Activated T-helper 17 cell treated with anti-CD3 and anti-CD28 coated beads, Interleukin-2, amount 50 U/mL, for 72 hours (primary cell): ENCODE measurements around the gene VAMP2. TPM values are rescaled to one million over a fixed set of nuclear protein-coding genes. Genes with fewer than 3 reads are reported as not detected.
A peak's percentile ranks its signal among the peaks of the same experiment; 100 is the strongest.

Source experiments
- ATAC-seq: fragments of 150-1000 bp; cut with Tn5 transposase; replicated peaks from 2 replicates; pipeline ENCODE4 v1.10.0; 2021; ENCODE audit warnings: mild to moderate bottlenecking, moderate library complexity
- H3K27ac Mint-ChIP-seq: one replicate; pipeline ENCODE4 v1.8.0; 2022; ENCODE audit warnings: mixed read lengths
- H3K27me3 Mint-ChIP-seq: one replicate; pipeline ENCODE4 v1.8.0; 2022; ENCODE audit warnings: mixed read lengths
- H3K36me3 Mint-ChIP-seq: one replicate; pipeline ENCODE4 v1.8.0; 2022; ENCODE audit warnings: low read depth, mild to moderate bottlenecking, mixed read lengths
- H3K4me1 Mint-ChIP-seq: one replicate; pipeline ENCODE4 v1.8.0; 2022; ENCODE audit warnings: mixed read lengths
- H3K4me3 Mint-ChIP-seq: one replicate; pipeline ENCODE4 v1.8.0; 2022; ENCODE audit warnings: mild to moderate bottlenecking, mixed read lengths
- H3K9me3 Mint-ChIP-seq: one replicate; pipeline ENCODE4 v1.8.0; 2022; ENCODE audit warnings: mixed read lengths
- total RNA-seq, 2 donors: library from RNA; stranded (reverse); gene quantifications; one replicate each; pipeline ENCODE4 v1.2.3, GENCODE V29; 2022

Gene VAMP2
- total RNA-seq, 2 donors from 2014 or later: 41.7 to 66.2 TPM

GRCh38 chr17:8144401-8145231 is 18.1 kb downstream of the VAMP2 start:
- H3K4me3 Mint-ChIP-seq: no peak overlapping the region
- ATAC-seq: no peak
- H3K4me1 Mint-ChIP-seq: peaks cover 4% of the 10 kb centered on the region
- H3K36me3 Mint-ChIP-seq: no peaks in the 10 kb centered on the region
- H3K27me3 Mint-ChIP-seq: no peaks in the 10 kb centered on the region
- H3K27ac Mint-ChIP-seq: no peak overlapping the region
- H3K9me3 Mint-ChIP-seq: no peaks in the 10 kb centered on the region

GRCh38 chr17:8143581-8144400 is 19.0 kb downstream of the VAMP2 start:
- H3K4me1 Mint-ChIP-seq: peaks cover 4% of the 10 kb centered on the region
- peak overlapping the region; percentile 68 for H3K27ac Mint-ChIP-seq
- no peaks in the 10 kb centered on the region for H3K36me3 Mint-ChIP-seq

GRCh38 chr17:8142887-8143580 is 19.7 kb downstream of the VAMP2 start:
- no peaks in the 10 kb centered on the region for H3K36me3 Mint-ChIP-seq
- H3K4me1 Mint-ChIP-seq: peaks cover 4% of the 10 kb centered on the region
- H3K9me3 Mint-ChIP-seq: no peaks in the 10 kb centered on the region
- no peak for ATAC-seq
- no peaks in the 10 kb centered on the region for H3K27me3 Mint-ChIP-seq
- H3K4me3 Mint-ChIP-seq: no peak overlapping the region
- peak overlapping the region; percentile 68 for H3K27ac Mint-ChIP-seq

More at GRCh38 chr17:8143581-8144400, 19.0 kb downstream of the VAMP2 start:
- Mint-ChIP-seq H3K4me3 (no peak overlapping the region), H3K9me3 (no peaks in the 10 kb centered on the region), H3K27me3 (no peaks in the 10 kb centered on the region)
- ATAC-seq: no peak

GRCh38 chr17:8142158-8142886 is 20.4 kb downstream of the VAMP2 start:
- Mint-ChIP-seq H3K36me3 (no peaks in the 10 kb centered on the region), H3K4me3 (no peak overlapping the region), H3K9me3 (no peaks in the 10 kb centered on the region), H3K27me3 (no peaks in the 10 kb centered on the region), H3K4me1 (peaks cover 4% of the 10 kb centered on the region), H3K27ac (no peak overlapping the region)
- no peak for ATAC-seq

GRCh38 chr17:8141741-8142140 is 21.0 kb downstream of the VAMP2 start:
- peak overlapping the region; percentile 59 for H3K27ac Mint-ChIP-seq
- no peaks in the 10 kb centered on the region for H3K9me3 Mint-ChIP-seq
- no peak overlapping the region for H3K4me3 Mint-ChIP-seq
- H3K36me3 Mint-ChIP-seq: no peaks in the 10 kb centered on the region
- peaks cover 1% of the 10 kb centered on the region for H3K4me1 Mint-ChIP-seq
- no peaks in the 10 kb centered on the region for H3K27me3 Mint-ChIP-seq
- ATAC-seq: no peak

GRCh38 chr17:8141045-8141444 is 21.7 kb downstream of the VAMP2 start:
- no peak overlapping the region for H3K4me3 Mint-ChIP-seq
- H3K4me1 Mint-ChIP-seq: no peaks in the 10 kb centered on the region
- no peaks in the 10 kb centered on the region for H3K9me3 Mint-ChIP-seq
- ATAC-seq: no peak
- no peaks in the 10 kb centered on the region for H3K36me3 Mint-ChIP-seq
- H3K27ac Mint-ChIP-seq: peak overlapping the region; percentile 59
- no peaks in the 10 kb centered on the region for H3K27me3 Mint-ChIP-seq

- Mint-ChIP-seq H3K36me3 (no peaks in the 10 kb centered on the region), H3K27me3 (no peaks in the 10 kb centered on the region), H3K4me3 (no peak overlapping the region), H3K27ac (peak overlapping the region; percentile 59), H3K9me3 (no peaks in the 10 kb centered on the region), H3K4me1 (no peaks in the 10 kb centered on the region)
- ATAC-seq: no peak
These were observed 22.4 kb downstream of the VAMP2 start for GRCh38 chr17:8140065-8141029.

- H3K27me3 Mint-ChIP-seq: no peaks in the 10 kb centered on the region
- H3K4me3 Mint-ChIP-seq: no peak overlapping the region
- peak; percentile 89 for ATAC-seq
- no peaks in the 10 kb centered on the region for H3K36me3 Mint-ChIP-seq
- no peaks in the 10 kb centered on the region for H3K4me1 Mint-ChIP-seq
- H3K27ac Mint-ChIP-seq: no peak overlapping the region
- H3K9me3 Mint-ChIP-seq: no peaks in the 10 kb centered on the region
These were observed 23.9 kb downstream of the VAMP2 start for GRCh38 chr17:8138672-8139371.

- Mint-ChIP-seq H3K4me1 (no peaks in the 10 kb centered on the region), H3K4me3 (no peak overlapping the region), H3K9me3 (no peaks in the 10 kb centered on the region), H3K27me3 (no peaks in the 10 kb centered on the region), H3K27ac (no peak overlapping the region), H3K36me3 (no peaks in the 10 kb centered on the region)
- peak; percentile 56 for ATAC-seq
These were observed 24.4 kb downstream of the VAMP2 start for GRCh38 chr17:8138374-8138671.

GRCh38 chr17:8137645-8138373 is 24.9 kb downstream of the VAMP2 start:
- Mint-ChIP-seq H3K9me3 (no peaks in the 10 kb centered on the region), H3K4me3 (no peak overlapping the region), H3K4me1 (no peaks in the 10 kb centered on the region), H3K27me3 (no peaks in the 10 kb centered on the region), H3K27ac (no peak overlapping the region), H3K36me3 (no peaks in the 10 kb centered on the region)
- no peak for ATAC-seq

GRCh38 chr17:8133941-8134340 is 28.8 kb downstream of the VAMP2 start:
- H3K36me3 Mint-ChIP-seq: no peaks in the 10 kb centered on the region
- no peak overlapping the region for H3K27ac Mint-ChIP-seq
- H3K4me1 Mint-ChIP-seq: peaks cover 5% of the 10 kb centered on the region
- no peaks in the 10 kb centered on the region for H3K27me3 Mint-ChIP-seq
- H3K9me3 Mint-ChIP-seq: no peaks in the 10 kb centered on the region
- no peak for ATAC-seq
- H3K4me3 Mint-ChIP-seq: no peak overlapping the region

- no peaks in the 10 kb centered on the region for H3K36me3 Mint-ChIP-seq
- H3K9me3 Mint-ChIP-seq: no peaks in the 10 kb centered on the region
- no peak overlapping the region for H3K4me3 Mint-ChIP-seq
- H3K4me1 Mint-ChIP-seq: peaks cover 5% of the 10 kb centered on the region
- no peak for ATAC-seq
- H3K27me3 Mint-ChIP-seq: no peaks in the 10 kb centered on the region
- H3K27ac Mint-ChIP-seq: no peak overlapping the region
These were observed 29.3 kb downstream of the VAMP2 start for GRCh38 chr17:8133399-8133798.
